Epidermal melanocyte (primary cell): ENCODE data around the gene SEMA3F.

Source experiments
- DNase-seq: peaks from one replicate; pipeline ENCODE4 v3.0.0; 2011; ENCODE audit warnings: low spot score; ENCODE audit not compliant: insufficient read length

SEMA3F gene

GRCh38 chr3:50192689-50193141 is 37.6 kb downstream of the SEMA3F start:
- DNase-seq: peak; percentile 79

DNA sequence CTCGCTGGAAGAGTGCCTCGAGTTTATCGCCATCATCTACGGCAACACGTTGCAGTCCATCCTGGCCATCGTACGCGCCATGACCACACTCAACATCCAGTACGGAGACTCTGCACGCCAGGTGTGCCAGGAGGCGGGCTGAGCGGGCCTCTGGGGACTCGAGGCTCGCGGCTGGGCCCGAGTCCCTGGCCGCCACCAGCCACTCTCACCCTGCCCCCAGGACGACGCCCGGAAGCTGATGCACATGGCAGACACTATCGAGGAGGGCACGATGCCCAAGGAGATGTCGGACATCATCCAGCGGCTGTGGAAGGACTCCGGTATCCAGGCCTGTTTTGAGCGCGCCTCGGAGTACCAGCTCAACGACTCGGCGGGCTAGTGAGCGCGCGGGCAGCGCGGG is 38.2 kb downstream of the SEMA3F start:
- DNase-seq: no peak

- DNase-seq: no peak
Observed at GRCh38 chr3:50193746-50194127, 38.6 kb downstream of the SEMA3F start.

GRCh38 chr3:50194128-50194902 is 39.2 kb downstream of the SEMA3F start:
- DNase-seq: peak; percentile 81

GRCh38 chr3:50194903-50195500 is 39.9 kb downstream of the SEMA3F start:
- no peak for DNase-seq

GRCh38 chr3:50195501-50196252 is 40.6 kb downstream of the SEMA3F start:
- DNase-seq: no peak

GRCh38 chr3:50196253-50196801 is 41.2 kb downstream of the SEMA3F start:
- DNase-seq: no peak

GRCh38 chr3:50201573-50202315 is 46.6 kb downstream of the SEMA3F start:
- no peak for DNase-seq

DNA sequence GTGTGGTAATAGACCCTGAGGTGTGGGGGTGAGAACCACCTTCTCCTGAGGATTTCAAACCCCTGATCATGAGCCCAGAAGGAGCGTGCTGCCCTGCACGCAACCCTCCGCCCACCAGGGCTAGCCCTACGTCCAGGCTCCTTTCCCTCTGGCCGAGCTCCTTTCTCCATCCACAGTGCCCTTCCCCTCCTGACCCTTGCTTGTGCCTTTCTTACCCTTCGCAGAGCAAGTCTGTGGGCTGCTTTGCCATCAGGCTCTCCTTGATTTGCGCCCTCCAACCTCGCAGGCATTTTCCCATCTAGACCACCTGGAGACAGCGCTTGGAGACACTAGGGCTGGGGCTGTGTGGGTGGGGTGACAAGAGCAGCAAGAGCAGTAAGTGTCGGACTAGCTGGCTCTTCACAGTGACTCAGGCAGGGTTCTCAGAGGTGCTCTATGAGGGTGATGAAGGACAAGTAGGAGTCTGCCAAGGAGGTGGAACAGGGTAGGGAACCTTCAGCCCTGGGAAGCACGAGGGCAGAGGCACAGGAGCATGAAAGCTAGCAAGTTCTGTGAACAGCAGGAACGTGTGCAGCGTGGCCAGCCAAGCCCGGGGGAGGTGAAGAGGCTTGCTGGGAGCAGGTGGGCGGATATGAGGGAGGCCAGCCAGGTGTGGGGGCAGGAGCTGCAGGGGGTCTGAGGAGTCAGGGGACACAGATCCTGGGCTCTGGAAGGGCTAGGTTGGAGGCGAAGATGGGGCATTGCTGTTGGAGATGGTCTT is 47.4 kb downstream of the SEMA3F start:
- no peak for DNase-seq

DNA sequence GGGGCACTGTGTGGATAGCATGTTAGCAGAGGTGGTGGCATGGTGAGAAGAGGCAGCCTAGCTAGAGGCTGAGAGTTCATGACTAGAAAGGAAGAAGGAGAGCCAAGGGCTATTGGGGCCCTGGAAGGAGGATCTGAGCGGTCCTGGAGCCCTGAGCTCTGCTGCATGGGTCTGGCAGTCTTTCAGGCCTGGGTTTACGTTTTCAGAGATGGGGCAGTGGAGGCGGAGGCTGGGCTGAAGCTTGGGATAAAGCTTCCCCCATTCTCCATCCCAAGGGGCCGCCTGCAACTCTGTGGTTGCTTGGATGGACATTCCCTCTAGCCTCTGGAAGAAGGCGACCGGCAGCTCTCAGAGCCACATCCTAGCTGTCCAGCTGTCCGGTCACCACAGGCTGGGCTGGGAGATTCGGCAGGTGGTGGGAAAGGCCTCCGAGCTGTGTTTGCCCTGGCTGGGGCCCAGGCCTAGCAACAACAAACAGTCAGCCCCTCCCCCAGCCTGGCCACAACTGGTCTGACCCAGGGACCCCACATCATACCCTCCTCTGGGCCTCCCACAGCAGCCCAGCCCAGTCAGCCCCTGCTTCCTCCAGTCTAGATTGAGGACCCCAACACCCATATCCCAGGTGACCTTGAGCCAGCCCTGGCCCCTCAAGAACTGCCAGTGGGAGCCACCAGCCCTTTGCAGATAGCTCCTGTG is 48.1 kb downstream of the SEMA3F start:
- DNase-seq: no peak

DNA sequence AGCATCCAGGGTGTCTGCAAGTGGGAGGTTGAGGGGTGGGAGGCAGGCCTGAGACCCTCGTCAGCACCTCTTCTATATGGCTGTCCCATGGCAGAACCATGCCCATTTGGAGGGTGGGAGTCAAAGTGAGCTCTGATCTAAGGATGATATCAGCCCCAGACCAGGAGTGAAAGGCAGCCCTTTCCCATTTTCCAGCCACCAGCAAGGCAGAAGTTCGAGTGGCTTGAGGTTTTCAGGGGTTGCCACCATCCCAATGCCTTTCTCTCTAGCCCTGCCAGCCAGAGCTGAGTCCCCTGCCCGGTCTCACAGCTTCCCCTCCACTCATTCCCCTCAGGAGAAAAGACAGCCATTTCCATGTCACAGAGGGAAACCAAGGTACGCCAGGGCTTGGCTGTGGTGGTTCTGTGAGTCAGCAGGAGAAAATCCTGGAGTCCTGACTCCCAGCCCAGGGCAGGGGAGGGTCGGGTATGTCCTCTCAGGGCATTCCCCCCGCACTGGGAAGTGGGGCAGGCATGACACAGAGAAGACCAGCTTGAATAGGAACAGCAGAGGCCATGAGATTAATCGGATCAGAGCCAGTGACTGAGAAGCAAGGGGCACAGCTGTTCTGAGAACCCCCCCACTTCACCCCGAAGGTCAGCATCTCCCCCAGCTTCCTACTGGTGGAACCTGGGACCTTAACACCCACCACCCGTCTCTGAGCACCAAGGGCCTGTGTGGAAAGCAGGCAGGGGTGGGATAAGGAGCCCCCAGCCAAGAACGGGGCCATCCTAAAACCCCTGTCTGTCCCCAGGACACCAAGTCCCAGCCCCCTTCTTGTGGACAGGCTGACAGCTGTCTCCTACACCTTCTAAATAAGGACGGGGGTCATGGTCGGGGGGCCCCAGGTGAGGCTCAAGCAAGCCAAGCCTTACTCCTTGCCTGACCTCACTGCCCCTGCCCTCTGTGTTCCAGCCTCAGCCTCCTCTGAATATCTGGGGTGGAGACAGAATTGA is 49.0 kb downstream of the SEMA3F start:
- no peak for DNase-seq

GRCh38 chr3:50204804-50205412 is 49.8 kb downstream of the SEMA3F start, which contains the start of gene SLC38A3:
SLC38A3 (plus strand) TSS chr3:50205271; CDS start chr3:50214200, 8,929 bp downstream.
- no peak for DNase-seq

GRCh38 chr3:50205413-50206276 is 50.5 kb downstream of the SEMA3F start:
- DNase-seq: no peak

DNA sequence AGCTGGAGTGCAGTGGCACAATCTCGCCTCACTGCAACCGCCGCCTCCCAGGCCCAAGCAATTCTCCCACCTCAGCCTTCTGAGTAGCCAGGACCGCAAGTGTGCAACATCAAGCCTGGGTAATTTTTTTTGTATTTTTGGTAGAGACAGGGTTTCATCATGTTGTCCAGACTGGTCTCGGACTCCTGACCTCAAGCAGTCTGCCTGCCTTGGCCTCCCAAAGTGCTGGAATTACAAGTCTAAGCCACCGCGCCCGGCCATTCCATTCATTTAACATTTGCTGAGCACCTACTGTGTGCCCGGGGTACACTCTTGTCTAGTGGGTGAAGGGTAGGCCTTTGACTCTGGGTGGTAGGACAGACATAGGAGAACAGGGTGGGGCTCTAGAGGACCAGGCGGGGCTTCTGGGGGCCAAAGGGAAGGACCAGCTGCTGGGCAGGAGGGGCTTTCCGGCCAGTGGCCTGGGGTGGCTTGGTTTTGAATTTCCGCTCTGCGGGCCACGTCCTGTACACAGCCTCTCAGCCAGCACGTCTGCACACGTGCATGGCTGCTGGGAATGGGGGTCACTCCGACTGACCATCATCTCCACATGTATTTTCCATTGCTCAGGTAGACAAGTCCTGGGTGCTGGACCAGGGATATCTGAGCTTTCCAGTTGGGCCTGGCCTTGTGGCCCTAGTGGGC is 52.4 kb downstream of the SEMA3F start:
- DNase-seq: no peak

GRCh38 chr3:50208677-50209344 is 53.7 kb downstream of the SEMA3F start:
- no peak for DNase-seq

GRCh38 chr3:50210176-50210509 is 55.0 kb downstream of the SEMA3F start:
- no peak for DNase-seq
